OCI-LY1 (cell line): ENCODE measurements around the gene BLM.
"Not testable (repeated sequence)": the region's sequence is repeated elsewhere in the genome, so short reads cannot be mapped to it uniquely, and the experiment has no call there.

ENCODE experiments used
- H2AFZ ChIP-seq: fragments of 200-600 bp; sonication (generic), shearing (Covaris generic); 2 replicates; pipeline ENCODE4 v1.6.0; 2014; ENCODE audit warnings: antibody characterized with exemption, mild to moderate bottlenecking, low read length
- H3F3A ChIP-seq: fragments of 200-600 bp; sonication (generic), shearing (Covaris generic); 2 replicates; pipeline ENCODE4 v1.6.0; 2014; ENCODE audit warnings: mild to moderate bottlenecking, antibody characterized with exemption, low read length, moderate library complexity; ENCODE audit not compliant: insufficient read depth
- H3K27ac ChIP-seq: fragments of 200-600 bp; sonication (generic); 2 replicates; pipeline ENCODE4 v1.5.1; 2014; ENCODE audit warnings: low read length, mixed run types, mild to moderate bottlenecking, low read depth; ENCODE audit not compliant: poor library complexity, severe bottlenecking
- H3K27me3 ChIP-seq: fragments of 200-600 bp; sonication (generic); 2 replicates; pipeline ENCODE4 v1.6.0; 2014; ENCODE audit warnings: antibody characterized with exemption, mild to moderate bottlenecking, low read length, moderate library complexity; ENCODE audit not compliant: insufficient read depth
- H3K36me3 ChIP-seq: fragments of 200-600 bp; sonication (generic); 2 replicates; pipeline ENCODE4 v1.6.1; 2014; ENCODE audit warnings: mild to moderate bottlenecking, antibody characterized with exemption, low read length, moderate library complexity, mixed read lengths; ENCODE audit not compliant: insufficient read depth
- H3K4me1 ChIP-seq: fragments of 200-600 bp; sonication (generic); 2 replicates; pipeline ENCODE4 v1.5.1; 2014; ENCODE audit warnings: mild to moderate bottlenecking, low read length, moderate library complexity; ENCODE audit not compliant: insufficient read depth, severe bottlenecking
- H3K4me2 ChIP-seq: fragments of 200-600 bp; sonication (generic), shearing (Covaris generic); 2 replicates; pipeline ENCODE4 v1.6.1; 2014; ENCODE audit warnings: low read length
- H3K4me3 ChIP-seq: fragments of 200-600 bp; sonication (generic); 2 replicates; pipeline ENCODE4 v1.5.1; 2014; ENCODE audit warnings: low read length, low read depth, mild to moderate bottlenecking, mixed read lengths; ENCODE audit not compliant: poor library complexity, severe bottlenecking
- H3K79me2 ChIP-seq: fragments of 200-600 bp; shearing (Covaris generic); 2 replicates; pipeline ENCODE4 v1.6.1; 2016; ENCODE audit warnings: mixed run types, low read length, mixed read lengths; ENCODE audit not compliant: insufficient read depth
- H3K9ac ChIP-seq: fragments of 200-600 bp; sonication (generic), shearing (Covaris generic); 2 replicates; pipeline ENCODE4 v1.6.1; 2014; ENCODE audit warnings: mild to moderate bottlenecking, low read length, mixed read lengths
- H3K9me2 ChIP-seq: fragments of 200-600 bp; sonication (generic), shearing (Covaris generic); 2 replicates; pipeline ENCODE4 v1.6.1; 2014; ENCODE audit warnings: low read depth, mild to moderate bottlenecking, low read length, mixed read lengths
- H3K9me3 ChIP-seq: fragments of 200-600 bp; shearing (Covaris generic); 2 replicates; pipeline ENCODE4 v1.6.1; 2014; ENCODE audit warnings: low read length, mixed read lengths
- H4K20me1 ChIP-seq: fragments of 200-600 bp; sonication (generic), shearing (Covaris generic); 2 replicates; pipeline ENCODE4 v1.6.0; 2016; ENCODE audit warnings: mild to moderate bottlenecking, low read length; ENCODE audit not compliant: insufficient read depth
- CTCF ChIP-seq: fragments of 200-600 bp; sonication (generic), shearing (Covaris generic); IDR thresholded peaks from 2 replicates; pipeline ENCODE4 v1.5.1; 2017; ENCODE audit warnings: mild to moderate bottlenecking, antibody characterized with exemption, low read length, moderate library complexity, mixed read lengths
- EZH2 ChIP-seq: fragments of 200-600 bp; sonication (generic), shearing (Covaris generic); IDR thresholded peaks from 2 replicates; pipeline ENCODE4 v1.8.0; 2017; ENCODE audit warnings: borderline replicate concordance, mixed run types, mild to moderate bottlenecking, antibody characterized with exemption, low read length, moderate library complexity, mixed read lengths

BLM gene

GRCh38 chr15:90823455-90823974 is 106.4 kb downstream of the BLM start:
- TF ChIP-seq CTCF (no peak), EZH2 (no peak)
- Histone ChIP-seq H3K27me3 (no peaks in the 10 kb centered on the region; the same call in 1 of the 2 replicates), H3K9ac (no peak overlapping the region), H3F3A (no peaks in the 10 kb centered on the region), H4K20me1 (no peaks in the 10 kb centered on the region), H2AFZ (no peak overlapping the region), H3K36me3 (no peaks in the 10 kb centered on the region), H3K9me3 (no peaks in the 10 kb centered on the region), H3K4me3 (no peak overlapping the region), H3K4me2 (no peak overlapping the region), H3K27ac (no peak overlapping the region), H3K9me2 (no peaks in the 10 kb centered on the region), H3K79me2 (no peaks in the 10 kb centered on the region), H3K4me1 (peaks cover 5% of the 10 kb centered on the region)

GRCh38 chr15:90825115-90825899 is 108.2 kb downstream of the BLM start:
- H2AFZ ChIP-seq, result not testable (repeated sequence)

GRCh38 chr15:90826206-90826885 is 109.2 kb downstream of the BLM start:
- H3K36me3 ChIP-seq, H4K20me1 ChIP-seq, H3K4me2 ChIP-seq, H3K9me2 ChIP-seq, H2AFZ ChIP-seq, H3K27ac ChIP-seq, H3F3A ChIP-seq, H3K4me1 ChIP-seq, H3K27me3 ChIP-seq, H3K4me3 ChIP-seq, H3K9ac ChIP-seq, H3K9me3 ChIP-seq, H3K79me2 ChIP-seq: not testable (repeated sequence)

More at GRCh38 chr15:90825115-90825899, 108.2 kb downstream of the BLM start:
- not testable (repeated sequence) for H3F3A ChIP-seq, H3K27ac ChIP-seq, H3K79me2 ChIP-seq, H3K27me3 ChIP-seq, H4K20me1 ChIP-seq, H3K4me2 ChIP-seq, H3K4me1 ChIP-seq, H3K9me2 ChIP-seq, H3K9me3 ChIP-seq, H3K4me3 ChIP-seq, H3K9ac ChIP-seq, H3K36me3 ChIP-seq

- no peak overlapping the region for H3K4me2 ChIP-seq
- H3K36me3 ChIP-seq, result no peaks in the 10 kb centered on the region
- H3K27me3 ChIP-seq, result no peaks in the 10 kb centered on the region; the same call in 1 of the 2 replicates
- no peaks in the 10 kb centered on the region for H3K9me3 ChIP-seq
- H2AFZ ChIP-seq, result no peak overlapping the region
- no peaks in the 10 kb centered on the region for H3K79me2 ChIP-seq
- H3K27ac ChIP-seq, result no peak overlapping the region
- H3F3A ChIP-seq, result no peaks in the 10 kb centered on the region
- no peak overlapping the region for H3K9ac ChIP-seq
- no peak overlapping the region for H3K4me3 ChIP-seq
- TF ChIP-seq CTCF (no peak), EZH2 (no peak)
- peaks cover 8% of the 10 kb centered on the region for H3K4me1 ChIP-seq
- H4K20me1 ChIP-seq, result no peaks in the 10 kb centered on the region
- no peaks in the 10 kb centered on the region for H3K9me2 ChIP-seq
These were observed 109.8 kb downstream of the BLM start for GRCh38 chr15:90826886-90827435.
